Peyer's patch (tissue), 4 donors: ENCODE data around the gene FAM83E.

Source experiments
- POLR2A ChIP-seq, 2 donors: fragments of 450-650 bp; IDR thresholded peaks; one replicate each; pipeline ENCODE4 v1.5.1; 2017; ENCODE audit warnings: antibody characterized with exemption in 2 of 2, mild to moderate bottlenecking in 2 of 2, moderate library complexity in 2 of 2
- TF ChIP-seq, protein P1 (sequence below), 6 experiments: fragments of 450-650 bp in 4 of 6; fragments of 200-600 bp in 2 of 6; sonication (generic) in 1 of 6; IDR thresholded peaks; one replicate each; pipeline ENCODE4 v1.5.1; 2017 to 2019; ENCODE audit warnings: antibody characterized with exemption in 6 of 6, mild to moderate bottlenecking in 3 of 6, moderate library complexity in 1 of 6

- TF ChIP-seq, protein P1, sequence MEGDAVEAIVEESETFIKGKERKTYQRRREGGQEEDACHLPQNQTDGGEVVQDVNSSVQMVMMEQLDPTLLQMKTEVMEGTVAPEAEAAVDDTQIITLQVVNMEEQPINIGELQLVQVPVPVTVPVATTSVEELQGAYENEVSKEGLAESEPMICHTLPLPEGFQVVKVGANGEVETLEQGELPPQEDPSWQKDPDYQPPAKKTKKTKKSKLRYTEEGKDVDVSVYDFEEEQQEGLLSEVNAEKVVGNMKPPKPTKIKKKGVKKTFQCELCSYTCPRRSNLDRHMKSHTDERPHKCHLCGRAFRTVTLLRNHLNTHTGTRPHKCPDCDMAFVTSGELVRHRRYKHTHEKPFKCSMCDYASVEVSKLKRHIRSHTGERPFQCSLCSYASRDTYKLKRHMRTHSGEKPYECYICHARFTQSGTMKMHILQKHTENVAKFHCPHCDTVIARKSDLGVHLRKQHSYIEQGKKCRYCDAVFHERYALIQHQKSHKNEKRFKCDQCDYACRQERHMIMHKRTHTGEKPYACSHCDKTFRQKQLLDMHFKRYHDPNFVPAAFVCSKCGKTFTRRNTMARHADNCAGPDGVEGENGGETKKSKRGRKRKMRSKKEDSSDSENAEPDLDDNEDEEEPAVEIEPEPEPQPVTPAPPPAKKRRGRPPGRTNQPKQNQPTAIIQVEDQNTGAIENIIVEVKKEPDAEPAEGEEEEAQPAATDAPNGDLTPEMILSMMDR (IDR thresholded peaks at IDR 0.05): no peak
- TF ChIP-seq POLR2A (IDR thresholded peaks at IDR 0.05): no peak
These were observed 17.8 kb upstream of the FAM83E start for GRCh38 chr19:48632692-48633147.
